CD4-positive, alpha-beta T cell treated with Interleukin-10 for 1 hour (primary cell): ENCODE results near the gene RET.

Source experiments
- DNase-seq: peaks from one replicate; pipeline ENCODE4 v3.0.0-alpha.2; 2020

The RET gene

DNA sequence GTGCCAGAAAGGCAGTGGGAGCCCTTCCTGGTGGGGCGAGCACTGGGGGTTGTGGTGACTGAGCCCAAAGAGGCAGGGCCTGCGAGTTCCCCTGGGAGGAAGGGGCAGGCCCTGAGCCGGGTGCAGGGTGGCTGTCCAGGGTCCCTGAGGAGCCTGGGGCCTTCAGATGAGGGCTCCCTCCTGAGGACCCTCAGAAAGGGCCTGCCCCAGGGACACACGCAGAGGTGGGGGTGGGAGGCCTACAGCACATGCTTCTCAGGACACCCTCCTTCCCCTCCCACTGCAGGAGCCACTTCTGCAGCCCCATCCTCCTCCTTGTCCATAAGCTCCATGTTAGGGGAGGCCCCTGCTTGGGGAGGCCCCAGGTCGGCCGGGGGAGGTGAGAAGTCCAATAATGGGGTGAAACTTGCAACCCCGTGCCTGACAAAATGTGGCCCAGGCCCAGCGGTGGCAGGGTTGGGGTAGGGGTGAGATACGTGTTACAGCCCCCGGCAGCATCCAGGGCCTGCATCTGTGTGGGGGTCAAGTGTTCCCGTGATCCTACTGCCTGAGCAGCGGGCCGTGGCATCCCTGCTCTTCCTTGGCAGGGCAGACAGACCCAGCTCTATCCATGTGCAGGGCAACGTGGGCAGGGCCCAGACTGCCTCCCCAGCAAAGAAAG lies 31.8 kb upstream of the RET start:
- DNase-seq, result no peak

DNA sequence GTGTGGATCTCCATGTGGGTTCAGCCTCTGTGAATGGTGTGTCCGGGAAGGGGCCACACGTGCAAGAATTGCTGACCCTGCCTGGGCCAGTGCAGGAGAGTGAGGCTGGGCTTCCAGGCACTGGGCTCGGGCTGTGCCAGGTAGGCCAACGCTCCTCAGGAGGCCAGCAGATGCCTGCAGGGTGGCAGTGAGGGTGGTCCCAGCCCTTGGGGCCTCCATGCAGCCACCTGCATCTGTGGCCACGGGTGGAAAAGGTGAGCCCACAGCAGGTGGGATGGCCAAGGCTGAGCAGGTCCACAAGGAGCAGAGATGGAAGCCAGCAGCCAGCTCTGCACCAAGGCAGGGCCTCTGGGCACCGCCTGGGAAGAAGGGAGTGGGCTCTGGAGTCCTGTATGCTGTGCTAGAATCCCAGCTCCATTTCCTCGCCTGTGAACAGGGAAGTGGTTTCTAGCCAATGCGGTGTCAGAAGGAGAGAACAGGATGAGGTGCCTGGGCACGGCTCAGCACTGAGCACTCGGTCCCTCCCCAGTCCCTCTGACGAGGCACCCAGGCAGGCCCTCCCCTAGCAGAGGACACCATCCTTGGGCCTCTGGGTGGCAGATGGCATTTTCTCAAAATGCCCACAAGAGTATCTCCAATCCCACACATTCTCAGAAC lies 31.1 kb upstream of the RET start:
- no peak for DNase-seq

- no peak for DNase-seq
Observed at GRCh38 chr10:43046288-43046991, 30.4 kb upstream of the RET start.

DNA sequence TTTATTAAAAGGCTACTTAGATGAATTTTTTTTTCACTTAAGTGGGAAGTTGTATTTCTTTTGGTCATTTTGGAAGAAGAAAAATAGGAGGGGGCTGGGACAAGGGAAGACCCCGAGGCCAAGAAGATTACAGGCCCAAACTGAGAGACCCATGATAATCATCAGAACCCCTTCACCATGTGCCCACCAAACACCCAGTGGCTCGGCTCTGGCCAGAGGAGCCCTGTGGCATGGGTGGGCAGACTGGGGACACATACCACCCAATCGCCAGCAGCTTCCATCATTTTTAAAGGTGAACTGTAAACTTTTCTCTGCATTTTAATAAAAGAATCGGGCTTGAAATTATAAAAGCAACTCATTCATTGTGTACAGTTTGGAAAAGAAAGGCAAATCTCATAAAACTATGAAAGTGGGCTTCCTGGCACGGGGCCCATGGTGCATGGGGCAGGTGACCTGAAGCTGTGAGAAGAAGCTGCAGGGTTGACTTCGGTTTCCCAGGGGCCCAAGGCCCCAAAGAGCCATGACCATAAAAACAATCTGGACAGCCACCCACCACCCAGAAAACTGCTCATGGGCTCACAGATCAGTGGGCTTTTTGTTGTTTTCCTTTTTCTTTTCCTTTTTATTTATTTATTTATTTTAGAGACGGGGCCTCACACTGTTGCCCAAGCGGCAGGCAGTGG lies 29.4 kb upstream of the RET start:
- no peak for DNase-seq

DNA sequence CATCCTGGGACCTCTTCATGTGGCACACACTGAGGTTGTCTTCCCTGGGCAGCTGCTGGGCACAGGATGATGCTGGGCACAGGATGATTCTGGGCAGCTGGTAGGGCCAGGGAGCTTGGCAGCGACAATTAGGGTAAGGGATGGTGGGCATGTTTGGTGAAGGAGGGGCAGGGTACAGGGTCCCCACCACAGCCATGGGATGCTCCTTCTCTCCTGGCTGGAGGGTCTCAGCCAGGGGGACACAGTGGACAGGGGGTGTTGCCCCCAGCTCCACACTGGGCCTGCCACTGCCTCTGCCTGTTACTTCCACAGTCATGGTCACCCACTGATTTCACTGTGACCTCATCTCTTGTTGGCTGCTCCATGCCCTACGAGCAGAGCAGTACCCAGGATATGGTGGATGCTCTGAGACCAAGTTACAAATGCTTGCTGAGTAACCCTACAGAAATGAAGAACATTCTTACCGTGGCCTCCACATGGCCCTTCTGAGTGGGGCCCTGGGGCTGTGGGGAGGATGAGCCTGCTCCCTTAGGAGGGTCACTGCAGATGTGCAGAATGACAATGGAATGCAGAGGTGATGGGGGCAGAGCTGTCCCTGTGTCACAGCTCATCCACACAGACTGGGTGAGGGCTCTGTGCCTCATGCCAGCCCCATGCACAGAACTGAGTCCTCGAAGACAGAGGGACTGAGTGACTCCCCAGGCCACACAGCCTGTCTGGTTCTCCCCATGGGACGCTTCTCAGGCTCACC lies 28.4 kb upstream of the RET start:
- DNase-seq, result no peak

DNA sequence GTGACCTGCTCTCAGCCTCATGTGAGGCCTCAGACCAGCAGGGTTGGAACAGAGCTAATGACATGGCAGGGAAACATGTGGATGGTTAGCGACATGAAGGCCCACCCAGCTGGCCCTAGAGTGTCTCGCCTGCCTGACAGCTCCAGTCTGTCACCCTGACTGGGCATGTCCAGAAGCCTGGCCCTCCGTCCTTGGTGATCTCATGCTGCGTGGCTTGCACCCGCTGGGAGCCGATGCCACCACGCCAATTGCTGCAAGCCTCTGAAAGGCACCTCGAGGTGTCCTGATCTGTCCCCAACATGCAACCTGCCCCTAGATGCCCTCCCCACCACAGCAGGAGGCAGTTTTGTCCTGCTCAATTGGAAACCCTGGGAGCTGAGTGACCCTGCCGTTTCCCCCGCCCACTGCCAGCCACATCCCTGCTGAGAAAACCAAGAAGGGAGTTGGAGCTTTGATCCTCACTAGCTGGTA lies 27.8 kb upstream of the RET start:
- no peak for DNase-seq

DNA sequence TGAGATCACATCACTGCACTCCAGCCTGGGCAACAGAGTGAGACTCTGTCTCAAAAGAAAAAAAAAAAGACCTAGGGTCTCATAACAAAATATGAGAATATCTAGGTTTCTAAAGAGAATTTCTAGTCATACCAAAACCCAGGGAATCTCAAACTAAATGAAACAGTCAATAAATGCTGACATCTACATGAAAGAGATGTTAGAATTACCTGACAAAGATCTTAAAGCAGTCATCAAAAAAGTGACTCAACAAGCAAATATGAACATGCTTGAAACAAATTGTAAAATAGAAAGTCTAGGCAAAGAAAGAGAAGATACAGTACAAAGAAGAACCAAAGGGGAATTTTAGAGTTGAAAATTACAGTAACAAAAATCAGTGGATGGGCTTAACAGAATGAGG lies 26.9 kb upstream of the RET start:
- DNase-seq, result no peak

GRCh38 chr10:43053825-43054224 lies 23.0 kb upstream of the RET start:
- no peak for DNase-seq

GRCh38 chr10:43054593-43054992 lies 22.3 kb upstream of the RET start:
- DNase-seq, result no peak

DNA sequence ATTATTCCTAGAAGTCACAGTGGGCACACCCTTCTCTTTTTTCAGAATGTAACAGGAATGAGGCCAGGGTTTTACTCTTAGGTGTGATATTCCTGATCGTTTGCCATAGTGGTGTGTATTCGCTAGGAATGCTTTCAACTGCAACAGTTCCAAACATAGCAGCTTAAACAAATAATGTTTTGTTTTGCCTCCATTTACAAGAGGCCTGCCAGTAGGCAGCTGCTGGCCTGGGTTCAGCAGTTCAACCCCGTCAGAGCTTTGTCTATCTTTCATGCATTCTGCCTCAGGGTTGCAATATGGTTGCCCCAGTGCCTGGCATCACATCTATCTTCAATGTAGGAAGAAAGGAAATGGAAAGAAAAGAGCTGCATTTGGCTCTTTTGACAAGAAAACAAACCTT lies 21.7 kb upstream of the RET start:
- DNase-seq, result no peak

DNA sequence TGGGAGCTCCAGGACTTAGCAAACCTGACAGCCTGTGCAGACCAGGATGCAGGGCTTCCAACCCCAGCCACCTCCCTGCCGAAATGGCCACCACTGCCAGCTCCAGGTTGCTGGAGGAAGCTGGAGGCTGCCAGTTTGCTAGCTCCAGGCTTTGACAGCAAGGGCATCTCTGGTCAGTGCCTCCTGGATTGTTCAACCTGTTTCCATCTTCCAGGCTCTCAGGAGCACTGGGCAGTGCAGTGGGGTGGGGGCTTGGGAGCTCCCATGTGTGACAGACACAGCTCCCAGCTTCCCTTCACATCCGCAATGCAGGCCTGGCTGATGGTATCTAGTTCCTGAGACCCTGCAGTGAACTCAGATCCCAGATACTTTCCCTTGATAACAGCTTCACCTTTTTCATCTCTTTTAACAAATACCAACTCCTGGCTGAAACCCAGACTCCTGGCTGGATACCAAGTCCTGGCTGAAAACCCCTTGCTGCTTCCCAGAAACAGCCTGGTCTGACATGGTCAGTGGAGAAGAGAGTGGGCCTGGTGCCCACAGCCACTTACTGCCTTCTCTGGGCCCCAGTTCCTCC lies 20.8 kb upstream of the RET start:
- DNase-seq, result no peak

GRCh38 chr10:43056568-43057011 lies 20.3 kb upstream of the RET start:
- DNase-seq, result no peak

- no peak for DNase-seq
Observed at GRCh38 chr10:43057231-43057711, 19.6 kb upstream of the RET start.

DNA sequence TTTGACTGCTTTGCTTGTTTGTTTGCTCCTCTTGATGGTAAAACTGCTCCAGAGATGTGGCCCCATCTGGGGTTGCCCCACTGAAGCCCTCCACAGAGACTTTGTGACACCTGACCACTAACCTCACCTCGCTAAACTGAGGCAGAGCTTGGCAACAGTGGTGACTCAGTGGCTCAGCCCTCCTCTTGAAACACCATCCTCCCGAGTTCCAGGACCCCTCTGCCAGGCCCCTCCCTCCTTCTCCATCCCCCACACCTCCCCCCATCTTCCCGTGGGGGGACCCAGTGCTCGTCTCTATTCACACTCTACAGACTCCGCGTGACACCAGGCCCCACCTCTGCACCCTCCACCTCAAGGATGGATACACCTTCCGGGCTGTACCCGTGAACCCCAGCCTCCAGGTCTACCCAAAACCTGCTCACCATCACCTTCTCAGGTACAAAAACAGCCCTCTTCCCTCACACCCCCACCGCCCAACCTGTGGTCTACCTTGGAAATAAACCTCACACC lies 19.0 kb upstream of the RET start:
- DNase-seq, result no peak

GRCh38 chr10:43058716-43059335 lies 18.0 kb upstream of the RET start:
- DNase-seq, result no peak

DNA sequence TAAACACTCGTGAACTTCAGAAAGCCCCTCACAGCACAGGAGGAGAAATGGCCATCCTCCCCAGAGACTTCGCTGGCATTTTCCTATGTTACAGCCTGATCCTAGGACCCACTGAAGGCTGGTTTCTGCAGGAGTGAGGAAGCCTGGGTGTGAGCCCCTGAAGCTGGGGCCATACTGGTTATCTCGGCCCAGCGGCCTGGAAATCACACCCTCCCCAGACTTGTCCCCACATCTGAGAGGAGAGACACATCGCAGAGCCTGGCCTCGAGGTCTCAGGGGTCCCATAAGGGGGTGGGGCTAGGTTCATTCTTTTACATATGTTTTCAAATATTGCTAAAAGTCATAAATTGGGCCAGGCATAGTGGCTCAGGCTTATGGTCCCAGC lies 17.5 kb upstream of the RET start:
- no peak for DNase-seq

DNA sequence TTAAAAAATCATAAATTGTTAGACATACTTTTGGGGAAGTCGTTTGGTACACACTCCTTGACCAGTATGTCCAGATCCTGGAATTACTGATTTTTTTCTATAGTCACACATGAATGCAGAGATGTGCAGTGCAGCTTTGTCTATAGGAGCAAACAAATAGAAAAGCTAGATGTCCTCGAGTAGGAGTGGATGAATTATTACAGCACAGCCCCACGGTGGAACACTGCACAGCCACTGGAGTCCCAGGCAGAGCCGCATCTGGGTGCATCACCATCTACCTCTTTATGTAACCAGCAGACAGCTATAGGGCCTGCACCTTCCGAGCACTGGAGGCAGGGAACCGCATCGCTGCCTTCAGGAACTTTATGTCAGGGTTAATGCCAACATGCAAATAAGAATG lies 17.0 kb upstream of the RET start:
- DNase-seq, result no peak

DNA sequence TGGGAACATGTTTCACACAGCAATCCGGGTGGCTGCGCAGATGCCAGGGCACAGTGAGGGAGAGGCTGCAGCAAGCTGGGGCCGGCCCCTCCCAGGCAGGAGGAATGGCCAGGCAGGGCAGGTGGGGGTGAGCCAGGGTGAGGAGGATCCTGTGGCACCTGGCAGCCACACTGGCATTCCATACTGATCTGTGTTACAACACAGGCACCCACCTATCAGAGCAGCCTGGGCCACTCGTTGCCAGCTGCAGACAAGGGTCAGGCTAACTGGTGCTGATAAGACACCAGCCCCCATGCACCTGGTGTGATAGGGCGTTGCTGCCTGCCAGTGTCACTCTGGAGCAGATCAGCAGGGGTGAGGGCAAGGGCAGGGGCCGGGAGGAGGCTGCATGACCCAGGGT lies 16.6 kb upstream of the RET start:
- DNase-seq, result no peak

DNA sequence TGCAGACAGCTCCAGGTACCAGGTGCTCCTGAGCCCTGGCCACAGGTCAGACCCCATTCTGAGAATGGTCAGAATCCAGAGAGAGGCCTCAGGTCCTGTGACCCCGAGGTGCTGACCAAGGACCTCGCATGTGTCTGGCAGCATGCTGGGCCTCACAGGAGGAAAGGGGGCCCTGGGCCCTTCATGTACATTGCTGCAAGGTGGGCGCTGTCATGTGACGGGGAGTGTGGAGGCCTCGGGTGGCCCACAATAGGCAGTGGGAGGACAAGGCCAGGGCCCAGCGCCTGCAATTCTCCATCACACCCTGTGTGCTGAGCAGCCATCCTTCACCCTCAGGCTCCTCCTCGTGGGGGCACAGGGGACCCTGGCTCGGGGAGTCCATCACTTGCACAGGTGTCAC lies 15.5 kb upstream of the RET start:
- DNase-seq, result no peak

GRCh38 chr10:43061760-43062159 lies 15.1 kb upstream of the RET start:
- no peak for DNase-seq

GRCh38 chr10:43062402-43063160 lies 14.3 kb upstream of the RET start:
- no peak for DNase-seq
